Stimulated activated CD4-positive, alpha-beta T cell treated with anti-CD3 and anti-CD28 coated beads, Interleukin-1b, Interleukin-23, amount 100 ng/mL, for 1 hour (primary cell): Measurements from ENCODE around the gene AFF3.

Experiments
- DNase-seq, 2 donors: peaks; one replicate each; pipeline ENCODE4 v3.0.0-alpha.2; 2020; ENCODE audit warnings: low read depth in 2 of 2

The AFF3 gene

GRCh38 chr2:99608861-99609260, 533.5 kb downstream of the AFF3 start:
- DNase-seq, result no peak

- DNase-seq, result no peak
Observed at GRCh38 chr2:99607861-99608491, 534.4 kb downstream of the AFF3 start.

GRCh38 chr2:99607454-99607853, 534.9 kb downstream of the AFF3 start:
- no peak for DNase-seq

GRCh38 chr2:99605036-99605435, 537.4 kb downstream of the AFF3 start:
- DNase-seq, result no peak

- no peak for DNase-seq
Observed at GRCh38 chr2:99602476-99602875, 539.9 kb downstream of the AFF3 start.

- no peak for DNase-seq
Observed at GRCh38 chr2:99600981-99601651, 541.3 kb downstream of the AFF3 start.

- DNase-seq, result no peak
Observed at GRCh38 chr2:99598441-99598840, 543.9 kb downstream of the AFF3 start.

- no peak for DNase-seq
Observed at GRCh38 chr2:99597616-99598015, 544.8 kb downstream of the AFF3 start.

GRCh38 chr2:99595373-99595772, 547.0 kb downstream of the AFF3 start:
- DNase-seq, result no peak

GRCh38 chr2:99593692-99594427, 548.5 kb downstream of the AFF3 start:
- DNase-seq, result no peak

- no peak for DNase-seq
Observed at GRCh38 chr2:99576775-99577174, 565.6 kb downstream of the AFF3 start.

- no peak for DNase-seq
Observed at GRCh38 chr2:99573634-99574251, 568.6 kb downstream of the AFF3 start.

- DNase-seq, result no peak
Observed at GRCh38 chr2:99572373-99573164, 569.8 kb downstream of the AFF3 start.

- DNase-seq, result no peak
Observed at GRCh38 chr2:99571954-99572353, 570.4 kb downstream of the AFF3 start.

- no peak for DNase-seq
Observed at GRCh38 chr2:99571533-99571932, 570.9 kb downstream of the AFF3 start.

- no peak for DNase-seq
Observed at GRCh38 chr2:99571021-99571420, 571.4 kb downstream of the AFF3 start.

GRCh38 chr2:99569386-99569785, 573.0 kb downstream of the AFF3 start:
- DNase-seq, result no peak

- no peak for DNase-seq
Observed at GRCh38 chr2:99565227-99565626, 577.2 kb downstream of the AFF3 start.

- no peak for DNase-seq
Observed at GRCh38 chr2:99562516-99562915, 579.9 kb downstream of the AFF3 start.

- DNase-seq, result no peak
Observed at GRCh38 chr2:99561804-99562203, 580.6 kb downstream of the AFF3 start.

GRCh38 chr2:99559075-99559662, 583.2 kb downstream of the AFF3 start:
- peak; percentile 66 to 87 for DNase-seq
